ENCODE data around the gene RBM19.

RBM19 gene

DNA sequence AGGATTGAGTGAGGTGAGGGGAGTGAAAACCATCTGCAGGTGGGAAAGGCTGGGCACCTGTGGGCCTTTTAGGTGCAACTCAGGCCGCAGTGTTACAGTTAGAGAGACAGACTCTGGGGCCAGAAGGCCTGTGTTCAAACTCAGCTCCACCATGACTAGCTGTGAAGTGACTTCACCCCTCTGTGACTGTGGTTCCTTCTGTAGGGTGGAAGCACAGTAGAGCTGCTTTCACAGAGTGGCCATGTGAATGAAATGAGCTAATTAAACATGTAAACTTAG is 25.0 kb downstream of the RBM19 start:
- TF ChIP-seq SUZ12 (IDR thresholded peaks at IDR 0.05; ENCODE audit: extremely low read depth, insufficient read depth, insufficient read length) (no peak), YY1 (IDR thresholded peaks at IDR 0.05; ENCODE audit: insufficient read depth, insufficient read length) (no peak), ZNF274 (IDR thresholded peaks at IDR 0.05; ENCODE audit: low read depth, low read length) (no peak)
- Histone ChIP-seq H3K36me3 (ENCODE audit: insufficient read depth, insufficient read length, low read length) (peaks cover 93% of the 10 kb centered on the region), H3K9me3 (ENCODE audit: insufficient read depth, low read length) (no peaks in the 10 kb centered on the region)

DNA sequence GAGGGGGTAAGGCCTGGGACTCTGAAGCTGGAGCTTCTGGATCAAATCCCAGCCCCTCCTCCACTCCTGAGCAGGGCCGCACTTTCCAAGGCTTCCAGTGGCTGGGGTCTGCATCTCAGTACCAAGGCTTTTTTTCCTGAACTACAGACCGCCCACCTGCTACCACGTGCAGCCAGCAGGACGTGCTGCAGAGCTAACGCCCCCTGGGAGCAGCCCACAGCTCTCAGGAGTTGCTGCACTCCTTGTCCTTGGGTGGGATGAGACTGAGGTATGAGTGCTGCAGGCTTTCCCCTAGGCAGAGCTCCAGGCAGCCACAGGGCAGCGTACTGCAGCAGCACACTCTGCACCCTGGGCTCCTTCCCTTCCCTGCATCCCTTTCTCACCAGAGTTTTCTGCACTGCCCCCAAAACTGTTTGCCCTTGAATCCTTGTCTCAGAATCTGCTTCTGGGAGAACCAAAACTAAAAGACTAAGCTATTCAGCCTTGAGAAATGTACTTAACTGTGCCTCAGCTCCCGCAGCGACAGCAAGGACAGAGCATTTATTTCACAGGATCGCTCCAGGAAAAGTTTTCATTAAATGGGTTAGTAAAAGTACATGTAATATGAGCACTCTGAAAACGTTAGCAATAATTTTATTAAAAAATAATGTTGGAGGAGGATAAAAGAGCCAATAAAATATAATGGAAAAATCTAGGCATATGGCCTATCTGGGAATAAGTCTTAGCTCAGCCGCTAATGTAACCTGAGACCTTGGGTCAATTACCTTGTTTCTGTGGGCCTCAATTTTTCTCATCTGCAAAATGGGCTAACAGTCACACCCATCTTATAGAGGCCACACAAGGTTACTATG is 25.5 kb downstream of the RBM19 start:
- no peaks in the 10 kb centered on the region for H3K27me3 ChIP-seq (ENCODE audit: insufficient read depth, insufficient read length)
- peaks cover 90% of the 10 kb centered on the region for H3K36me3 ChIP-seq (ENCODE audit: insufficient read depth, insufficient read length, low read length)
- DNase-seq (ENCODE audit: low read depth, low spot score) = peak; percentile 20
- no peak overlapping the region for H3K4me3 ChIP-seq (ENCODE audit: insufficient read length, low read depth)
- H3K4me1 ChIP-seq (ENCODE audit: insufficient read depth, insufficient read length) = peaks cover 8% of the 10 kb centered on the region
- TF ChIP-seq YY1 (IDR thresholded peaks at IDR 0.05; ENCODE audit: insufficient read depth, insufficient read length) = no peak
- TF ChIP-seq SUZ12 (IDR thresholded peaks at IDR 0.05; ENCODE audit: extremely low read depth, insufficient read depth, insufficient read length) = no peak
- no peak for TF ChIP-seq ZNF274 (IDR thresholded peaks at IDR 0.05; ENCODE audit: low read depth, low read length)
- no peaks in the 10 kb centered on the region for H3K9me3 ChIP-seq (ENCODE audit: insufficient read depth, low read length)
- H3K9ac ChIP-seq (ENCODE audit: insufficient read length, low read depth) = peak overlapping the region; percentile 57

More for the DNA sequence above, 25.0 kb downstream of the RBM19 start:
- DNase-seq (ENCODE audit: low read depth, low spot score) = no peak
- H3K4me3 ChIP-seq (ENCODE audit: insufficient read length, low read depth) = no peak overlapping the region
- H3K27me3 ChIP-seq (ENCODE audit: insufficient read depth, insufficient read length) = no peaks in the 10 kb centered on the region
- H3K9ac ChIP-seq (ENCODE audit: insufficient read length, low read depth) = no peak overlapping the region
- peaks cover 8% of the 10 kb centered on the region for H3K4me1 ChIP-seq (ENCODE audit: insufficient read depth, insufficient read length)

GRCh38 chr12:113939867-113940266 is 26.3 kb downstream of the RBM19 start:
- Histone ChIP-seq H3K36me3 (ENCODE audit: insufficient read depth, insufficient read length, low read length) (peaks cover 89% of the 10 kb centered on the region), H3K27me3 (ENCODE audit: insufficient read depth, insufficient read length) (no peaks in the 10 kb centered on the region), H3K4me3 (ENCODE audit: insufficient read length, low read depth) (no peak overlapping the region), H3K9ac (ENCODE audit: insufficient read length, low read depth) (peak overlapping the region; percentile 57), H3K9me3 (ENCODE audit: insufficient read depth, low read length) (no peaks in the 10 kb centered on the region), H3K4me1 (ENCODE audit: insufficient read depth, insufficient read length) (peaks cover 8% of the 10 kb centered on the region)
- TF ChIP-seq ZNF274 (IDR thresholded peaks at IDR 0.05; ENCODE audit: low read depth, low read length) = no peak
- TF ChIP-seq YY1 (IDR thresholded peaks at IDR 0.05; ENCODE audit: insufficient read depth, insufficient read length) = no peak
- TF ChIP-seq SUZ12 (IDR thresholded peaks at IDR 0.05; ENCODE audit: extremely low read depth, insufficient read depth, insufficient read length) = no peak
- no peak for DNase-seq (ENCODE audit: low read depth, low spot score)

DNA sequence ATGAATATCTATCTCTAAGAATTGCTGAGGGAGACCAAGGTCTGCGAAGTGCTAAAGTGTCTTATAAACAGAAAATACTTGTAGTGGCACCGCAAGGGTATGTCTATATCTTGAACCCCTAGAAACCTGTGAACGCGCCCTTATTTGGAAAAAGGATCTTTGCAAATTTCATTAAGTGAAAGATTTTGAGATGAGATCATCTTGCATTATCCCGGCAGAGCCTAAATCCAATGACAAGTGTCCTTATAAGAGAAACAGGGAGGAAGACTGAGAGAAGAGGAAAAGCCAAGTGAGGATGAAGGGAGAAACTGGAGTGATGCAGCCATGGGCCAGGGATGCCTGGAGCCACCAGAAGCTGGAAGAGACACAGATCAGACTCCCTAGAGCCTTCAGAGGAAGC is 27.7 kb downstream of the RBM19 start:
- no peaks in the 10 kb centered on the region for H3K9me3 ChIP-seq (ENCODE audit: insufficient read depth, low read length)
- TF ChIP-seq YY1 (IDR thresholded peaks at IDR 0.05; ENCODE audit: insufficient read depth, insufficient read length) (no peak), ZNF274 (IDR thresholded peaks at IDR 0.05; ENCODE audit: low read depth, low read length) (no peak), SUZ12 (IDR thresholded peaks at IDR 0.05; ENCODE audit: extremely low read depth, insufficient read depth, insufficient read length) (no peak)
- no peak overlapping the region for H3K9ac ChIP-seq (ENCODE audit: insufficient read length, low read depth)
- H3K27me3 ChIP-seq (ENCODE audit: insufficient read depth, insufficient read length) = no peaks in the 10 kb centered on the region
- no peak for DNase-seq (ENCODE audit: low read depth, low spot score)
- H3K36me3 ChIP-seq (ENCODE audit: insufficient read depth, insufficient read length, low read length) = peaks cover 91% of the 10 kb centered on the region
- H3K4me3 ChIP-seq (ENCODE audit: insufficient read length, low read depth) = no peak overlapping the region
- peaks cover 10% of the 10 kb centered on the region for H3K4me1 ChIP-seq (ENCODE audit: insufficient read depth, insufficient read length)

- H3K36me3 ChIP-seq (ENCODE audit: insufficient read depth, insufficient read length, low read length) = peaks cover 82% of the 10 kb centered on the region
These were observed 29.7 kb downstream of the RBM19 start for GRCh38 chr12:113936460-113936859.

GRCh38 chr12:113935459-113935858 is 30.7 kb downstream of the RBM19 start:
- Histone ChIP-seq H3K4me1 (ENCODE audit: insufficient read depth, insufficient read length) (peaks cover 17% of the 10 kb centered on the region), H3K9me3 (ENCODE audit: insufficient read depth, low read length) (no peaks in the 10 kb centered on the region), H3K4me3 (ENCODE audit: insufficient read length, low read depth) (no peak overlapping the region), H3K36me3 (ENCODE audit: insufficient read depth, insufficient read length, low read length) (peaks cover 81% of the 10 kb centered on the region), H3K9ac (ENCODE audit: insufficient read length, low read depth) (no peak overlapping the region), H3K27me3 (ENCODE audit: insufficient read depth, insufficient read length) (no peaks in the 10 kb centered on the region)
- DNase-seq (ENCODE audit: low read depth, low spot score) = no peak
- no peak for TF ChIP-seq SUZ12 (IDR thresholded peaks at IDR 0.05; ENCODE audit: extremely low read depth, insufficient read depth, insufficient read length)
- TF ChIP-seq ZNF274 (IDR thresholded peaks at IDR 0.05; ENCODE audit: low read depth, low read length) = no peak
- no peak for TF ChIP-seq YY1 (IDR thresholded peaks at IDR 0.05; ENCODE audit: insufficient read depth, insufficient read length)

More at GRCh38 chr12:113936460-113936859, 29.7 kb downstream of the RBM19 start:
- no peak for TF ChIP-seq YY1 (IDR thresholded peaks at IDR 0.05; ENCODE audit: insufficient read depth, insufficient read length)
- no peak for TF ChIP-seq SUZ12 (IDR thresholded peaks at IDR 0.05; ENCODE audit: extremely low read depth, insufficient read depth, insufficient read length)
- no peak for TF ChIP-seq ZNF274 (IDR thresholded peaks at IDR 0.05; ENCODE audit: low read depth, low read length)
- no peak for DNase-seq (ENCODE audit: low read depth, low spot score)
- H3K9ac ChIP-seq (ENCODE audit: insufficient read length, low read depth) = no peak overlapping the region
- H3K4me3 ChIP-seq (ENCODE audit: insufficient read length, low read depth) = no peak overlapping the region
- no peaks in the 10 kb centered on the region for H3K27me3 ChIP-seq (ENCODE audit: insufficient read depth, insufficient read length)
- no peaks in the 10 kb centered on the region for H3K9me3 ChIP-seq (ENCODE audit: insufficient read depth, low read length)
- H3K4me1 ChIP-seq (ENCODE audit: insufficient read depth, insufficient read length) = peaks cover 19% of the 10 kb centered on the region

DNA sequence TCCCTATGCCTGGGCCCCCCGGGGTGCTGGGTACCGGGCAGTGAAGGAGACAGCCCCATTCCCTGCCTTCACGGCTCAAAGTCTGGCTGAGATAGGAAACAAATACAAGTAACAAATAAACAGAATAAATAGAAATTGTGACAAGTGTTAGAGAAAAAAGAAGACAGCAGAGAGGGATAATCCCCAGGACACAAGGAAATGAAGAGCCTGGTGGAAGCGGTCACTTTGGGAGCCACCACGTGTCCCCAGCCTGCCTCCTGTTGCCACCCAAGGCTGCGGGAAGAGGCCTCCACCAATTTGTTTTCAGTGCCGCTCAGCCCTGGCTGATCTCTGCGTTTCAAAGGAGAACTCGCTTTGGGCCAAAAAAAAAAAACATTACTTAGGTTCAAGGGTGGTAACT is 31.2 kb downstream of the RBM19 start:
- no peak overlapping the region for H3K4me3 ChIP-seq (ENCODE audit: insufficient read length, low read depth)
- H3K4me1 ChIP-seq (ENCODE audit: insufficient read depth, insufficient read length) = peaks cover 12% of the 10 kb centered on the region
- H3K27me3 ChIP-seq (ENCODE audit: insufficient read depth, insufficient read length) = no peaks in the 10 kb centered on the region
- H3K36me3 ChIP-seq (ENCODE audit: insufficient read depth, insufficient read length, low read length) = peaks cover 81% of the 10 kb centered on the region
- no peaks in the 10 kb centered on the region for H3K9me3 ChIP-seq (ENCODE audit: insufficient read depth, low read length)
- no peak for TF ChIP-seq ZNF274 (IDR thresholded peaks at IDR 0.05; ENCODE audit: low read depth, low read length)
- no peak for TF ChIP-seq SUZ12 (IDR thresholded peaks at IDR 0.05; ENCODE audit: extremely low read depth, insufficient read depth, insufficient read length)
- TF ChIP-seq YY1 (IDR thresholded peaks at IDR 0.05; ENCODE audit: insufficient read depth, insufficient read length) = no peak
- H3K9ac ChIP-seq (ENCODE audit: insufficient read length, low read depth) = no peak overlapping the region
- no peak for DNase-seq (ENCODE audit: low read depth, low spot score)

All from NT2/D1 (cell line).